HL-60 (cell line): ENCODE measurements around the gene TMEM250.

ENCODE experiments used
- DNase-seq, 2 experiments: peaks; one replicate each; pipeline ENCODE4 v3.0.0-alpha.2; 2010 to 2020; ENCODE audit warnings: low read depth in 1 of 2, low spot score in 1 of 2
- H3K27ac ChIP-seq: fragments of 250-450 bp; sonication (Bioruptor Pico); replicated peaks from 2 replicates; pipeline ENCODE4 v1.5.1; 2020; ENCODE audit warnings: mild to moderate bottlenecking, moderate library complexity
- H3K27me3 ChIP-seq: fragments of 250-450 bp; sonication (Bioruptor Pico); 2 replicates; pipeline ENCODE4 v1.5.1; 2021; ENCODE audit warnings: mild to moderate bottlenecking, moderate library complexity; ENCODE audit not compliant: insufficient read depth, poor library complexity, severe bottlenecking
- H3K4me3 ChIP-seq: replicated peaks from 2 replicates; pipeline ENCODE4 v1.5.1; 2011; ENCODE audit warnings: mild to moderate bottlenecking, control low read depth, low read length; ENCODE audit not compliant: insufficient read depth
- GABPA ChIP-seq: IDR thresholded peaks from 2 replicates; pipeline ENCODE4 v1.6.1; 2012; ENCODE audit warnings: low read depth
- POLR2AphosphoS5 ChIP-seq: IDR thresholded peaks from 2 replicates; pipeline ENCODE4 v1.6.1; 2012; ENCODE audit warnings: low read depth
- SPI1 ChIP-seq: IDR thresholded peaks from 2 replicates; pipeline ENCODE4 v1.6.1; 2012; ENCODE audit warnings: low read depth, mild to moderate bottlenecking, borderline replicate concordance
- TF ChIP-seq, protein P1 (sequence below): IDR thresholded peaks from one replicate; pipeline ENCODE4 v1.5.1; 2011; ENCODE audit warnings: low read length, control low read depth, inconsistent platforms; ENCODE audit not compliant: insufficient read depth
- TF ChIP-seq, protein P2 (sequence below): IDR thresholded peaks from 2 replicates; pipeline ENCODE4 v1.6.1; 2012; ENCODE audit warnings: low read depth; ENCODE audit not compliant: insufficient replicate concordance

Gene TMEM250

DNA sequence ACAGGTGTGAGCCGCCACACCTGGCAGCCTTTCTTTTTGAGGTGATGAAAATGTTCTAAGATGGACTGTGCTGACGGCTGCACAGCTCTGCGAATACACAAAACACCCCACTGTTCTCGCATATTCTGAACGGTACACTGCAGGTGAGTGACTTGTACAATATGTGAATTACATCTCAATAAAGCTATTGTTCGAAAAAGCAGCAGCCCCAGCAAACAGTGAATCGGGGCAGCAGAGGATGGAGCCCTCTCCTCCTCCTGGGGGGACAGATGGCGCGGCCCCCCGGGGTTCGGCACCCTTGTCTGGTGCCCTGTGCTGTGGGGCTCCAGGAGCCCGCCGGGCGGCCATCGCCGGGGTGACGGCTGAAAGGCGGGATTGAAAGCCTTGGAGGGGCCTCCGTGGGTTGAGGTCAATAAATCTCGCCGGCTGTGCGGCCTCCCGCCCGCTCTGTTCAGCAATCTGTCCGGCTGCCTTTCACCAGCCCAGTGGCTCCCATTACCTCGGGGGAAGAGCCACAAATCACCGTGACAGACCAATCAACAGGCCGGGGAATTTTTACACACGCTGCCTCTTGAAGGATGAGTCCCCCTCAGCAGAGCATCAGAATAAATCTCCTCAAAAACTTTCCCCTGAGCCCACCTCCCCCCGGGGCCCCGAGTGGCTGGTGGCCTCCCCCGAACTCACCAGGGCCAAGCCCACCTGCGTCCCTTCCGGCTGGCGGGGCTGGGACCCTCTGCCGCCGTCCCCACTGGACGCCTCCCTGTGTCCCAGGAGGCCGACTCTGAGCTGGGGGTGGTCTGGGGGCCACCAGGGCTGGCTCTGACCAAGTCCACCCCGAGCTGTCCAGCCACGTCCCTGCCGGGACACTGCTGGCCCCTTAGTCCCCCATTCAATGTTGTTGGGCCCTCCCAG is 37.8 kb upstream of the TMEM250 start:
- DNase-seq: no peak
- Histone ChIP-seq H3K27ac (no peak overlapping the region), H3K4me3 (no peak overlapping the region), H3K27me3 (no peaks in the 10 kb centered on the region)
- no peak for TF ChIP-seq POLR2AphosphoS5
- TF ChIP-seq GABPA: no peak
- TF ChIP-seq, protein P1, sequence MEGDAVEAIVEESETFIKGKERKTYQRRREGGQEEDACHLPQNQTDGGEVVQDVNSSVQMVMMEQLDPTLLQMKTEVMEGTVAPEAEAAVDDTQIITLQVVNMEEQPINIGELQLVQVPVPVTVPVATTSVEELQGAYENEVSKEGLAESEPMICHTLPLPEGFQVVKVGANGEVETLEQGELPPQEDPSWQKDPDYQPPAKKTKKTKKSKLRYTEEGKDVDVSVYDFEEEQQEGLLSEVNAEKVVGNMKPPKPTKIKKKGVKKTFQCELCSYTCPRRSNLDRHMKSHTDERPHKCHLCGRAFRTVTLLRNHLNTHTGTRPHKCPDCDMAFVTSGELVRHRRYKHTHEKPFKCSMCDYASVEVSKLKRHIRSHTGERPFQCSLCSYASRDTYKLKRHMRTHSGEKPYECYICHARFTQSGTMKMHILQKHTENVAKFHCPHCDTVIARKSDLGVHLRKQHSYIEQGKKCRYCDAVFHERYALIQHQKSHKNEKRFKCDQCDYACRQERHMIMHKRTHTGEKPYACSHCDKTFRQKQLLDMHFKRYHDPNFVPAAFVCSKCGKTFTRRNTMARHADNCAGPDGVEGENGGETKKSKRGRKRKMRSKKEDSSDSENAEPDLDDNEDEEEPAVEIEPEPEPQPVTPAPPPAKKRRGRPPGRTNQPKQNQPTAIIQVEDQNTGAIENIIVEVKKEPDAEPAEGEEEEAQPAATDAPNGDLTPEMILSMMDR: no peak
- TF ChIP-seq SPI1: no peak
- TF ChIP-seq, protein P2, sequence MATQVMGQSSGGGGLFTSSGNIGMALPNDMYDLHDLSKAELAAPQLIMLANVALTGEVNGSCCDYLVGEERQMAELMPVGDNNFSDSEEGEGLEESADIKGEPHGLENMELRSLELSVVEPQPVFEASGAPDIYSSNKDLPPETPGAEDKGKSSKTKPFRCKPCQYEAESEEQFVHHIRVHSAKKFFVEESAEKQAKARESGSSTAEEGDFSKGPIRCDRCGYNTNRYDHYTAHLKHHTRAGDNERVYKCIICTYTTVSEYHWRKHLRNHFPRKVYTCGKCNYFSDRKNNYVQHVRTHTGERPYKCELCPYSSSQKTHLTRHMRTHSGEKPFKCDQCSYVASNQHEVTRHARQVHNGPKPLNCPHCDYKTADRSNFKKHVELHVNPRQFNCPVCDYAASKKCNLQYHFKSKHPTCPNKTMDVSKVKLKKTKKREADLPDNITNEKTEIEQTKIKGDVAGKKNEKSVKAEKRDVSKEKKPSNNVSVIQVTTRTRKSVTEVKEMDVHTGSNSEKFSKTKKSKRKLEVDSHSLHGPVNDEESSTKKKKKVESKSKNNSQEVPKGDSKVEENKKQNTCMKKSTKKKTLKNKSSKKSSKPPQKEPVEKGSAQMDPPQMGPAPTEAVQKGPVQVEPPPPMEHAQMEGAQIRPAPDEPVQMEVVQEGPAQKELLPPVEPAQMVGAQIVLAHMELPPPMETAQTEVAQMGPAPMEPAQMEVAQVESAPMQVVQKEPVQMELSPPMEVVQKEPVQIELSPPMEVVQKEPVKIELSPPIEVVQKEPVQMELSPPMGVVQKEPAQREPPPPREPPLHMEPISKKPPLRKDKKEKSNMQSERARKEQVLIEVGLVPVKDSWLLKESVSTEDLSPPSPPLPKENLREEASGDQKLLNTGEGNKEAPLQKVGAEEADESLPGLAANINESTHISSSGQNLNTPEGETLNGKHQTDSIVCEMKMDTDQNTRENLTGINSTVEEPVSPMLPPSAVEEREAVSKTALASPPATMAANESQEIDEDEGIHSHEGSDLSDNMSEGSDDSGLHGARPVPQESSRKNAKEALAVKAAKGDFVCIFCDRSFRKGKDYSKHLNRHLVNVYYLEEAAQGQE: no peak

DNA sequence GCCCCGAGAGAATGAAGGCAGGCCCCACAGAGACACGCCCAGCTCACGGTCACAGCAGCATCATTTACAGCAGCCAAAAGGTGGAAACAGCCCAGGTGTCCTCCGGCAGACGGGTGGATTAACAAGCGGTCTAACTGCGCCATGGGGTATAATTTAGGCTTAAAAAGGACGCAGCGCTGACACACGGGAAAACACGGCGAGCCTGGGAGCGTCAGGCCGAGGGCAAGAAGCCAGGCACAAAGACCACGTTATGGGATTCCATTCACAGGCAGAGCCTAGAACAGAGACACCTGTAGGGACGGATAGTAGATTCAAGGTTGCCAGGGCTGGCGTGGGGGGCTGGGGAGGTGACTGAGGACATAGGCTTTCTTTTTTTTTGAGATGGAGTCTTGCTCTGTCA is 36.9 kb upstream of the TMEM250 start:
- Histone ChIP-seq H3K27ac (no peak overlapping the region), H3K27me3 (no peaks in the 10 kb centered on the region), H3K4me3 (no peak overlapping the region)
- no peak for TF ChIP-seq POLR2AphosphoS5
- TF ChIP-seq GABPA: no peak
- TF ChIP-seq, protein P1: no peak
- TF ChIP-seq, protein P2: no peak
- TF ChIP-seq SPI1: no peak
- DNase-seq: no peak

DNA sequence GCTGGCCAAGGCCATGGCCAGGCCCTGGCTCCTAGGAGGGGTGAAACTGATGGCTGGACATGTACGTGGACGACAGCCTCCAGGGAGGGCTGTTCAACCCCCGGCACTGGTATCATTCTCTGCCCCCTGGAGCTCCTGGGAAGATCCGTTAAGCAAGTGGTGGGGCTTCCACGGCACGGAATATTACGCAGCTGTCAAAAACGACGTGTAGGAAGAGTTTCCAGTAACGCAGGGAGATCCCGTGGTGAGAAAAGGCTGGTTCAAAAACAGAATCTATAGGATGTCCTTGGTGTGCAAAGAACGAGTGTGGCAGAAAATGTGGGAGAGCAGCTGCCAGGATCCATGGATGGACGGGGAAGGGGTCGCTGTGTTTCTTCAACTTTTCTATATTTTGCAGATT is 36.3 kb upstream of the TMEM250 start:
- DNase-seq: no peak
- no peak for TF ChIP-seq SPI1
- no peak for TF ChIP-seq POLR2AphosphoS5
- TF ChIP-seq, protein P2: no peak
- no peak for TF ChIP-seq GABPA
- H3K27me3 ChIP-seq: no peaks in the 10 kb centered on the region
- H3K4me3 ChIP-seq: no peak overlapping the region
- no peak overlapping the region for H3K27ac ChIP-seq
